GM12878 (cell line): ENCODE results near the gene TOX2. TPM values are rescaled to one million over a fixed set of nuclear protein-coding genes. Genes with fewer than 3 reads are reported as not detected.

ENCODE experiments used
- ATAC-seq: fragments of 200-7000 bp; cut with Tn5 transposase; 3 replicates; pipeline ENCODE4 v1.9.1; 2020; ENCODE audit warnings: mild to moderate bottlenecking, moderate library complexity
- BruUV-seq: library from RNA; stranded (reverse); fragments of 400-500 nt; replicated peaks from 2 replicates; lab custom pipeline; 2021; lab: Mats Ljungman, UMichigan
- CTCF ChIA-PET: fragments of 300-600 bp; sonication (Branson Sonifier 250); formaldehyde crosslinking; extraction: SDS; loops from one replicate; lab custom pipeline; 2021; ENCODE audit warnings: inconsistent platforms; lab: Yijun Ruan, JAX
- POLR2A ChIA-PET: fragments of 350-600 bp; formaldehyde crosslinking; extraction: SDS; loops from one replicate; lab custom pipeline; 2021; ENCODE audit warnings: inconsistent platforms; lab: Charles Lee
- RAD21 ChIA-PET: fragments of 300-600 bp; sonication (Branson Sonifier 250); formaldehyde crosslinking; loops from one replicate; lab custom pipeline; 2023; ENCODE audit warnings: antibody characterized with exemption; ENCODE audit not compliant: unreplicated experiment; lab: Charles Lee
- SMC1A ChIA-PET: fragments of 300-600 bp; sonication (Branson Sonifier 250); formaldehyde crosslinking; loops from one replicate; lab custom pipeline; 2023; ENCODE audit not compliant: unreplicated experiment, uncharacterized antibody; lab: Charles Lee
- DNase-seq: peaks from one replicate; pipeline ENCODE4 v3.0.0-alpha.2; 2011; ENCODE audit warnings: low read depth, low spot score
- FAIRE-seq: peaks from 3 replicates; lab custom pipeline; 2011; peaks lifted over from hg19 to GRCh38; lab: Jason Lieb, UNC
- H2AFZ ChIP-seq: 2 replicates; pipeline ENCODE4 v1.6.0; 2011; ENCODE audit warnings: low read depth, low read length, control low read depth; ENCODE audit not compliant: control insufficient read depth
- H3K27ac ChIP-seq: 2 replicates; pipeline ENCODE4 v1.5.1; 2011; ENCODE audit warnings: control low read depth; ENCODE audit not compliant: control insufficient read depth, insufficient read depth
- H3K27me3 ChIP-seq, 2 experiments: replicated peaks in 1 of 2; 2 replicates each; pipeline versions ENCODE4 v1.6.0 to v1.6.1; 2011; ENCODE audit warnings: low read length in 1 of 2; ENCODE audit not compliant: control insufficient read depth in 2 of 2, insufficient read depth in 2 of 2
- H3K36me3 ChIP-seq, 2 experiments: 2 replicates each; pipeline ENCODE4 v1.5.1; 2011; ENCODE audit warnings: low read length in 1 of 2; ENCODE audit not compliant: control insufficient read depth in 2 of 2, insufficient read depth in 2 of 2
- H3K4me1 ChIP-seq: 2 replicates; pipeline ENCODE4 v1.6.1; 2011; ENCODE audit warnings: mild to moderate bottlenecking, low read length, moderate library complexity, mixed read lengths; ENCODE audit not compliant: control insufficient read depth, insufficient read depth
- H3K4me2 ChIP-seq: 2 replicates; pipeline ENCODE4 v1.6.0; 2011; ENCODE audit warnings: control low read depth; ENCODE audit not compliant: control insufficient read depth, insufficient read depth
- H3K4me3 ChIP-seq: fragments of 200-600 bp; sonication (generic); 2 replicates; pipeline ENCODE4 v1.5.1; 2016
- H3K79me2 ChIP-seq: 2 replicates; pipeline ENCODE4 v1.6.0; 2011; ENCODE audit warnings: low read length; ENCODE audit not compliant: control insufficient read depth, insufficient read depth
- H3K9ac ChIP-seq: 2 replicates; pipeline ENCODE4 v1.8.0; 2011; ENCODE audit warnings: low read length, control low read depth, mixed read lengths; ENCODE audit not compliant: control insufficient read depth, insufficient read depth
- H3K9me3 ChIP-seq: replicated peaks from 3 replicates; pipeline ENCODE4 v1.5.1; 2011; ENCODE audit warnings: mild to moderate bottlenecking, low read length; ENCODE audit not compliant: control insufficient read depth, insufficient read depth
- H4K20me1 ChIP-seq: 2 replicates; pipeline ENCODE4 v1.6.0; 2011; ENCODE audit not compliant: control insufficient read depth, insufficient read depth
- ATF2 ChIP-seq: IDR thresholded peaks from 2 replicates; pipeline ENCODE4 v1.6.1; 2012; ENCODE audit warnings: low read length, inconsistent platforms
- EZH2 ChIP-seq: IDR thresholded peaks from 2 replicates; pipeline ENCODE4 v1.6.1; 2012; ENCODE audit warnings: low read depth, mild to moderate bottlenecking, control low read depth, inconsistent platforms, low read length, borderline replicate concordance; ENCODE audit not compliant: control insufficient read depth
- IRF5 ChIP-seq: fragments of 450-650 bp; IDR thresholded peaks from 2 replicates; pipeline ENCODE4 v1.6.1; 2017; ENCODE audit warnings: borderline replicate concordance
- MYB ChIP-seq: fragments of 150-350 bp; IDR thresholded peaks from 2 replicates; pipeline ENCODE4 v1.6.1; 2014; ENCODE audit warnings: mild to moderate bottlenecking, low read depth, low read length, borderline replicate concordance
- SIX5 ChIP-seq: IDR thresholded peaks from 2 replicates; pipeline ENCODE4 v1.6.1; 2011; ENCODE audit warnings: mild to moderate bottlenecking, low read depth, low read length, moderate library complexity; ENCODE audit not compliant: severe bottlenecking
- SREBF1 ChIP-seq: IDR thresholded peaks from 2 replicates; pipeline ENCODE4 v1.6.1; 2012; ENCODE audit warnings: mild to moderate bottlenecking, low read length
- ZNF24 ChIP-seq: fragments of 450-650 bp; IDR thresholded peaks from 2 replicates; pipeline ENCODE4 v1.6.1; 2017; ENCODE audit warnings: antibody characterized with exemption, mild to moderate bottlenecking
- WGBS: methylation state at CpG from one replicate; pipeline ENCODE4 v1.1.6; 2016; ENCODE audit warnings: low lambda C conversion rate; ENCODE audit not compliant: insufficient replicate concordance, insufficient coverage; ENCODE audit errors: missing lambda C conversion rate; 5-methylcytosine and 5-hydroxymethylcytosine counted together
- in situ Hi-C: fragments of 300-500 bp; cut with MboI; formaldehyde crosslinking; loops from 9 replicates; pipeline ENCODE4 v1.14.3; 2018; ENCODE audit warnings: mixed read lengths
- intact Hi-C: fragments of 100-400 bp; cut with micrococcal nuclease; formaldehyde crosslinking; loops from one replicate; pipeline ENCODE4 v1.14.2; 2022; ENCODE audit not compliant: unreplicated experiment
- polyA plus RNA-seq, 11 experiments: library from polyadenylated mRNA; depleted of rRNA in 4 of 11; unstranded in 6 of 11; stranded (reverse) in 5 of 11; fragments of >200 nt; fragmentation: Nextera tagmentation in 4 of 11; fragmentation: Illumina TruSeq in 1 of 11; extraction: Ambion mirVana in 4 of 11; extraction: Trizol in 1 of 11; gene quantifications; 1 replicate in 1 of 11; 2 replicates in 10 of 11; pipeline versions ENCODE4 v1.2.1 to v1.2.3, GENCODE V29; 2011 to 2016; ENCODE audit warnings: inconsistent platforms in 2 of 11, missing spikeins in 2 of 11, low read depth in 1 of 11
- total RNA-seq, 4 experiments: library from RNA; depleted of rRNA in 3 of 4; stranded (reverse); fragments of >200 nt in 3 of 4; fragmentation: Illumina TruSeq in 1 of 4; extraction: Trizol in 1 of 4; gene quantifications; 2 replicates each; pipeline versions ENCODE4 v1.2.1 to v1.2.3, GENCODE V29; 2013 to 2021
- TF ChIP-seq, protein P1 (sequence below): fragments of 450-650 bp; IDR thresholded peaks from 2 replicates; pipeline ENCODE4 v1.6.1; 2017; ENCODE audit warnings: mild to moderate bottlenecking, moderate library complexity
- TF ChIP-seq, protein P2 (sequence below): fragments of 450-650 bp; IDR thresholded peaks from 2 replicates; pipeline ENCODE4 v1.6.1; 2017; ENCODE audit warnings: antibody characterized with exemption, mild to moderate bottlenecking, moderate library complexity
- TF ChIP-seq, protein P3 (sequence below): fragments of 450-650 bp; formaldehyde crosslinking; IDR thresholded peaks from 2 replicates; pipeline ENCODE4 v1.4.0; 2022; ENCODE audit warnings: mild to moderate bottlenecking, moderate library complexity

The TOX2 gene
- total and polyA plus RNA-seq, 10 of the 15 experiments (the other 5 are each of a cell fraction or from before 2014, with no cell fraction given): 2.6 to 40.5 (median 7.9) TPM

- FAIRE-seq (no peak), DNase-seq (no peak), ATAC-seq (no peak)
- H3K9ac ChIP-seq: no peak overlapping the region
- no peak overlapping the region for H3K27ac ChIP-seq
- no peaks in the 10 kb centered on the region for H3K79me2 ChIP-seq
- H3K4me2 ChIP-seq: no peak overlapping the region
- H3K4me3 ChIP-seq: no peak overlapping the region
- H3K4me1 ChIP-seq: peaks cover 22% of the 10 kb centered on the region
- H3K36me3 ChIP-seq: no peaks in the 10 kb centered on the region
- no peak overlapping the region for H2AFZ ChIP-seq
- ChIA-PET CTCF (interaction anchor here (1.0 kb wide), 1 partner anchor 15 kb away, joined by 3 read pairs; no protein-coding TSS in a partner anchor), RAD21 (interaction anchor here (1.4 kb wide), 1 partner anchor 54 kb away, joined by 3 read pairs; no protein-coding TSS in a partner anchor), POLR2A (interaction anchor here (0.6 to 2.4 kb wide), 4 partner anchors 14 to 100 kb away, joined by 3 to 13 read pairs (median 4); no protein-coding TSS in a partner anchor), SMC1A (interaction anchor here (0.8 to 2.6 kb wide), 9 partner anchors 8 to 213 kb away, joined by 3 to 19 read pairs (median 7); no protein-coding TSS in a partner anchor)
- no peaks in the 10 kb centered on the region; the same call in 2 of the 3 replicates for H3K9me3 ChIP-seq
- no peaks in the 10 kb centered on the region for H3K27me3 ChIP-seq
- no TSS peak for BruUV-seq
- in situ Hi-C loops (no loop called here), intact Hi-C loops (no loop called here)
- H4K20me1 ChIP-seq: no peaks in the 10 kb centered on the region
- 91% methylated on average over 5 of the region's 5 CpGs for WGBS
- no peak for TF ChIP-seq ZNF24
- TF ChIP-seq ATF2: no peak
- TF ChIP-seq, protein P1, sequence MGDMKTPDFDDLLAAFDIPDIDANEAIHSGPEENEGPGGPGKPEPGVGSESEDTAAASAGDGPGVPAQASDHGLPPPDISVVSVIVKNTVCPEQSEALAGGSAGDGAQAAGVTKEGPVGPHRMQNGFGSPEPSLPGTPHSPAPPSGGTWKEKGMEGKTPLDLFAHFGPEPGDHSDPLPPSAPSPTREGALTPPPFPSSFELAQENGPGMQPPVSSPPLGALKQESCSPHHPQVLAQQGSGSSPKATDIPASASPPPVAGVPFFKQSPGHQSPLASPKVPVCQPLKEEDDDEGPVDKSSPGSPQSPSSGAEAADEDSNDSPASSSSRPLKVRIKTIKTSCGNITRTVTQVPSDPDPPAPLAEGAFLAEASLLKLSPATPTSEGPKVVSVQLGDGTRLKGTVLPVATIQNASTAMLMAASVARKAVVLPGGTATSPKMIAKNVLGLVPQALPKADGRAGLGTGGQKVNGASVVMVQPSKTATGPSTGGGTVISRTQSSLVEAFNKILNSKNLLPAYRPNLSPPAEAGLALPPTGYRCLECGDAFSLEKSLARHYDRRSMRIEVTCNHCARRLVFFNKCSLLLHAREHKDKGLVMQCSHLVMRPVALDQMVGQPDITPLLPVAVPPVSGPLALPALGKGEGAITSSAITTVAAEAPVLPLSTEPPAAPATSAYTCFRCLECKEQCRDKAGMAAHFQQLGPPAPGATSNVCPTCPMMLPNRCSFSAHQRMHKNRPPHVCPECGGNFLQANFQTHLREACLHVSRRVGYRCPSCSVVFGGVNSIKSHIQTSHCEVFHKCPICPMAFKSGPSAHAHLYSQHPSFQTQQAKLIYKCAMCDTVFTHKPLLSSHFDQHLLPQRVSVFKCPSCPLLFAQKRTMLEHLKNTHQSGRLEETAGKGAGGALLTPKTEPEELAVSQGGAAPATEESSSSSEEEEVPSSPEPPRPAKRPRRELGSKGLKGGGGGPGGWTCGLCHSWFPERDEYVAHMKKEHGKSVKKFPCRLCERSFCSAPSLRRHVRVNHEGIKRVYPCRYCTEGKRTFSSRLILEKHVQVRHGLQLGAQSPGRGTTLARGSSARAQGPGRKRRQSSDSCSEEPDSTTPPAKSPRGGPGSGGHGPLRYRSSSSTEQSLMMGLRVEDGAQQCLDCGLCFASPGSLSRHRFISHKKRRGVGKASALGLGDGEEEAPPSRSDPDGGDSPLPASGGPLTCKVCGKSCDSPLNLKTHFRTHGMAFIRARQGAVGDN: no peak
- TF ChIP-seq, protein P2, sequence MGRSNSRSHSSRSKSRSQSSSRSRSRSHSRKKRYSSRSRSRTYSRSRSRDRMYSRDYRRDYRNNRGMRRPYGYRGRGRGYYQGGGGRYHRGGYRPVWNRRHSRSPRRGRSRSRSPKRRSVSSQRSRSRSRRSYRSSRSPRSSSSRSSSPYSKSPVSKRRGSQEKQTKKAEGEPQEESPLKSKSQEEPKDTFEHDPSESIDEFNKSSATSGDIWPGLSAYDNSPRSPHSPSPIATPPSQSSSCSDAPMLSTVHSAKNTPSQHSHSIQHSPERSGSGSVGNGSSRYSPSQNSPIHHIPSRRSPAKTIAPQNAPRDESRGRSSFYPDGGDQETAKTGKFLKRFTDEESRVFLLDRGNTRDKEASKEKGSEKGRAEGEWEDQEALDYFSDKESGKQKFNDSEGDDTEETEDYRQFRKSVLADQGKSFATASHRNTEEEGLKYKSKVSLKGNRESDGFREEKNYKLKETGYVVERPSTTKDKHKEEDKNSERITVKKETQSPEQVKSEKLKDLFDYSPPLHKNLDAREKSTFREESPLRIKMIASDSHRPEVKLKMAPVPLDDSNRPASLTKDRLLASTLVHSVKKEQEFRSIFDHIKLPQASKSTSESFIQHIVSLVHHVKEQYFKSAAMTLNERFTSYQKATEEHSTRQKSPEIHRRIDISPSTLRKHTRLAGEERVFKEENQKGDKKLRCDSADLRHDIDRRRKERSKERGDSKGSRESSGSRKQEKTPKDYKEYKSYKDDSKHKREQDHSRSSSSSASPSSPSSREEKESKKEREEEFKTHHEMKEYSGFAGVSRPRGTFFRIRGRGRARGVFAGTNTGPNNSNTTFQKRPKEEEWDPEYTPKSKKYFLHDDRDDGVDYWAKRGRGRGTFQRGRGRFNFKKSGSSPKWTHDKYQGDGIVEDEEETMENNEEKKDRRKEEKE: no peak
- TF ChIP-seq SREBF1: no peak
- TF ChIP-seq, protein P3, sequence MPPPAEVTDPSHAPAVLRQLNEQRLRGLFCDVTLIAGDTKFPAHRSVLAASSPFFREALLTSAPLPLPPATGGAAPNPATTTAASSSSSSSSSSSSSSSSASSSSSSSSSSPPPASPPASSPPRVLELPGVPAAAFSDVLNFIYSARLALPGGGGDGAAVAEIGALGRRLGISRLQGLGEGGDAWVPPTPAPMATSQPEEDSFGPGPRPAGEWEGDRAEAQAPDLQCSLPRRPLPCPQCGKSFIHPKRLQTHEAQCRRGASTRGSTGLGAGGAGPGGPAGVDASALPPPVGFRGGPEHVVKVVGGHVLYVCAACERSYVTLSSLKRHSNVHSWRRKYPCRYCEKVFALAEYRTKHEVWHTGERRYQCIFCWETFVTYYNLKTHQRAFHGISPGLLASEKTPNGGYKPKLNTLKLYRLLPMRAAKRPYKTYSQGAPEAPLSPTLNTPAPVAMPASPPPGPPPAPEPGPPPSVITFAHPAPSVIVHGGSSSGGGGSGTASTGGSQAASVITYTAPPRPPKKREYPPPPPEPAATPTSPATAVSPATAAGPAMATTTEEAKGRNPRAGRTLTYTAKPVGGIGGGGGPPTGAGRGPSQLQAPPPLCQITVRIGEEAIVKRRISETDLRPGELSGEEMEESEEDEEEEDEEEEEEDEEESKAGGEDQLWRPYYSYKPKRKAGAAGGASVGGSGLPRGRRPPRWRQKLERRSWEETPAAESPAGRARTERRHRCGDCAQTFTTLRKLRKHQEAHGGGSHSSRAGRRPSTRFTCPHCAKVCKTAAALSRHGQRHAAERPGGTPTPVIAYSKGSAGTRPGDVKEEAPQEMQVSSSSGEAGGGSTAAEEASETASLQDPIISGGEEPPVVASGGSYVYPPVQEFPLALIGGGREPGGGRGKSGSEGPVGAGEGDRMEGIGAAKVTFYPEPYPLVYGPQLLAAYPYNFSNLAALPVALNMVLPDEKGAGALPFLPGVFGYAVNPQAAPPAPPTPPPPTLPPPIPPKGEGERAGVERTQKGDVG (CRISPR knock-in tag): no peak
- TF ChIP-seq EZH2: no peak
- TF ChIP-seq MYB: no peak
- TF ChIP-seq IRF5: no peak
- TF ChIP-seq SIX5: no peak
These were observed 48.6 kb downstream of the TOX2 start for GRCh38 chr20:43963233-43963632.
